HG03439 (cell line): ENCODE results near the gene ME3.

Source experiments
- ATAC-seq: cut with Tn5 transposase; IDR thresholded peaks from one replicate; pipeline ENCODE4 v1.9.1; 2021; ENCODE audit warnings: mild to moderate bottlenecking, moderate library complexity; ENCODE audit not compliant: unreplicated experiment

Gene ME3

GRCh38 chr11:86497310-86497709 lies 175.1 kb downstream of the ME3 start:
- ATAC-seq: no peak

- no peak for ATAC-seq
Measured at GRCh38 chr11:86495351-86495750, 177.1 kb downstream of the ME3 start.

- no peak for ATAC-seq
Measured at GRCh38 chr11:86492370-86493010, 179.9 kb downstream of the ME3 start.

- ATAC-seq: no peak
Measured at GRCh38 chr11:86491027-86491426, 181.4 kb downstream of the ME3 start.

GRCh38 chr11:86490582-86490981 lies 181.8 kb downstream of the ME3 start:
- ATAC-seq: no peak

GRCh38 chr11:86489442-86489841 lies 183.0 kb downstream of the ME3 start:
- no peak for ATAC-seq

- ATAC-seq: no peak
Measured at GRCh38 chr11:86488553-86488952, 183.9 kb downstream of the ME3 start.

GRCh38 chr11:86487671-86488070 lies 184.7 kb downstream of the ME3 start:
- ATAC-seq: no peak

GRCh38 chr11:86486261-86487030 lies 186.0 kb downstream of the ME3 start:
- no peak for ATAC-seq

GRCh38 chr11:86484795-86485166 lies 187.6 kb downstream of the ME3 start:
- ATAC-seq: no peak

GRCh38 chr11:86483940-86484794 lies 188.2 kb downstream of the ME3 start:
- no peak for ATAC-seq

- ATAC-seq: no peak
Measured at GRCh38 chr11:86483610-86483939, 188.8 kb downstream of the ME3 start.

GRCh38 chr11:86482692-86483091 lies 189.7 kb downstream of the ME3 start:
- no peak for ATAC-seq

GRCh38 chr11:86481399-86481798 lies 191.0 kb downstream of the ME3 start:
- ATAC-seq: no peak

GRCh38 chr11:86478348-86478747 lies 194.1 kb downstream of the ME3 start:
- no peak for ATAC-seq

GRCh38 chr11:86477495-86478155 lies 194.8 kb downstream of the ME3 start:
- ATAC-seq: no peak

- no peak for ATAC-seq
Measured at GRCh38 chr11:86476109-86476861, 196.1 kb downstream of the ME3 start.

GRCh38 chr11:86475027-86475426 lies 197.4 kb downstream of the ME3 start:
- no peak for ATAC-seq

- ATAC-seq: no peak
Measured at GRCh38 chr11:86473991-86474833, 198.2 kb downstream of the ME3 start.
